Measurements from ENCODE around the gene PRPF19.
A peak's percentile ranks its signal among the peaks of the same experiment; 100 is the strongest.

The PRPF19 gene

GRCh38 chr11:60905551-60906113 is 753 bp downstream of the PRPF19 start:
- no peak for DNase-seq (ENCODE audit: low spot score)

- no peak for DNase-seq (ENCODE audit: low spot score)
These were observed 1.3 kb downstream of the PRPF19 start for GRCh38 chr11:60905047-60905446.

GRCh38 chr11:60902625-60903024 is 3.8 kb downstream of the PRPF19 start:
- DNase-seq (ENCODE audit: low spot score): no peak

- DNase-seq (ENCODE audit: low spot score): no peak
These were observed 5.5 kb downstream of the PRPF19 start for GRCh38 chr11:60900673-60901404.

GRCh38 chr11:60899977-60900376 is 6.4 kb downstream of the PRPF19 start:
- DNase-seq (ENCODE audit: low spot score): no peak

- DNase-seq (ENCODE audit: low spot score): peak; percentile 83
These were observed 7.1 kb downstream of the PRPF19 start for GRCh38 chr11:60899046-60899936.

- DNase-seq (ENCODE audit: low spot score): no peak
These were observed 8.9 kb downstream of the PRPF19 start for GRCh38 chr11:60897496-60897895.

- DNase-seq (ENCODE audit: low spot score): no peak
These were observed 10.7 kb downstream of the PRPF19 start for GRCh38 chr11:60895687-60896086.

GRCh38 chr11:60891103-60891741 is 15.2 kb downstream of the PRPF19 start:
- DNase-seq (ENCODE audit: low spot score): no peak

- DNase-seq (ENCODE audit: low spot score): no peak
These were observed 15.7 kb downstream of the PRPF19 start for GRCh38 chr11:60890696-60891095.

- DNase-seq (ENCODE audit: low spot score): no peak
These were observed 16.5 kb downstream of the PRPF19 start for GRCh38 chr11:60889869-60890311.

- DNase-seq (ENCODE audit: low spot score): peak; percentile 70
These were observed 18.8 kb downstream of the PRPF19 start for GRCh38 chr11:60887556-60887955.

- no peak for DNase-seq (ENCODE audit: low spot score)
These were observed 25.6 kb downstream of the PRPF19 start for GRCh38 chr11:60880643-60881282.

GRCh38 chr11:60879971-60880588 is 26.3 kb downstream of the PRPF19 start:
- no peak for DNase-seq (ENCODE audit: low spot score)

GRCh38 chr11:60879104-60879503 is 27.3 kb downstream of the PRPF19 start:
- no peak for DNase-seq (ENCODE audit: low spot score)

GRCh38 chr11:60878245-60879101 is 27.9 kb downstream of the PRPF19 start:
- no peak for DNase-seq (ENCODE audit: low spot score)

GRCh38 chr11:60876168-60876485 is 30.3 kb downstream of the PRPF19 start:
- no peak for DNase-seq (ENCODE audit: low spot score)

- DNase-seq (ENCODE audit: low spot score): no peak
These were observed 30.8 kb downstream of the PRPF19 start for GRCh38 chr11:60875366-60876167.
